Vagina (tissue), 2 donors: ENCODE data around the gene SEPTIN8.

ENCODE experiments used
- CTCF ChIP-seq, 3 experiments: fragments of 450-650 bp in 2 of 3; fragments of 200-600 bp in 1 of 3; sonication (generic) in 1 of 3; IDR thresholded peaks; one replicate each; pipeline ENCODE4 v1.5.1; 2017 to 2019; ENCODE audit warnings: antibody characterized with exemption in 3 of 3, mild to moderate bottlenecking in 2 of 3, moderate library complexity in 2 of 3
- POLR2AphosphoS5 ChIP-seq, 2 donors: sonication (generic); formaldehyde crosslinking; IDR thresholded peaks; one replicate each; pipeline ENCODE4 v1.9.0; 2017; ENCODE audit warnings: antibody characterized with exemption in 2 of 2, mild to moderate bottlenecking in 2 of 2, low read depth in 1 of 2; ENCODE audit not compliant: insufficient read depth in 1 of 2

DNA sequence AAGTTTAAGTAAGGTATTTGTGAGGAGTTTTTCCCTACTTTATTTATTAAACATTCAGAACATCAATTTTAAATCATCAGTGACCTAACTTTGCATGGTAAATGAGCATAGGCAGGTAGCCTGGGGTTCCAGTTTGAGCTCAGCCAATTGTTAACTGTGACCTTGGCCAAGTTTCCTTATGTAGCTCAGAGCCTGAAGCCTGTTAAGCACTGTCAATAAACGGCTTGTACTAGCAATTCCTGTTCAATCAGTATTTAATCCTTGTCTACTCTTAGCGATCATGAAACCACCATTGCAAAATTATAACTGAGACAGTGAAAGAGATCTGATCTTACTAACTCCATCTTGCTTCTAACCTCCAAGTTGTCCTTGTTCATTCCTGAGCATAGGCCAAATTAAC, 31.4 kb upstream of the SEPTIN8 start:
- TF ChIP-seq CTCF (IDR thresholded peaks at IDR 0.05), result no peak
- TF ChIP-seq POLR2AphosphoS5 (IDR thresholded peaks at IDR 0.05; ENCODE audit: insufficient read depth in 1 of 2, low read depth in 1 of 2), result no peak
